Vagina (tissue), 2 donors: ENCODE measurements around the gene ASB6. TPM values are rescaled to one million over a fixed set of nuclear protein-coding genes. Genes with fewer than 3 reads are reported as not detected.

Source experiments
- DNase-seq, 2 donors: peaks; one replicate each; pipeline ENCODE4 v3.0.0-alpha.2; 2017; ENCODE audit errors: extremely low spot score in 2 of 2
- H3K27ac ChIP-seq: fragments of 200-600 bp; sonication (generic); one replicate; pipeline ENCODE4 v1.5.1; 2019
- H3K27me3 ChIP-seq: fragments of 200-600 bp; sonication (generic); one replicate; pipeline ENCODE4 v1.5.1; 2019
- H3K36me3 ChIP-seq, 2 donors: fragments of 200-600 bp; sonication (generic); one replicate each; pipeline ENCODE4 v1.5.1; 2017 to 2019
- H3K4me1 ChIP-seq: fragments of 200-600 bp; sonication (generic); one replicate; pipeline ENCODE4 v1.5.1; 2019
- H3K4me3 ChIP-seq, 2 donors: fragments of 200-600 bp; sonication (generic); 1 replicate in 1 of 2; 2 replicates in 1 of 2; pipeline ENCODE4 v1.5.1; 2016 to 2019
- H3K9me3 ChIP-seq: fragments of 200-600 bp; sonication (generic); one replicate; pipeline ENCODE4 v1.5.1; 2019
- POLR2A ChIP-seq, 2 donors: fragments of 450-650 bp; IDR thresholded peaks; one replicate each; pipeline ENCODE4 v1.6.1; 2017; ENCODE audit warnings: antibody characterized with exemption in 2 of 2, mild to moderate bottlenecking in 2 of 2, moderate library complexity in 2 of 2
- POLR2AphosphoS5 ChIP-seq, 2 donors: sonication (generic); formaldehyde crosslinking; IDR thresholded peaks; one replicate each; pipeline ENCODE4 v1.9.0; 2017; ENCODE audit warnings: antibody characterized with exemption in 2 of 2, mild to moderate bottlenecking in 2 of 2, low read depth in 1 of 2; ENCODE audit not compliant: insufficient read depth in 1 of 2
- intact Hi-C: fragments of 100-400 bp; cut with DNase I; formaldehyde crosslinking; loops from one replicate; pipeline ENCODE4 v1.15.1; 2023
- total RNA-seq: library from RNA; depleted of rRNA; stranded (reverse); fragments of >200 nt; gene quantifications from one replicate; pipeline ENCODE4 v1.2.3, GENCODE V29; 2016
- TF ChIP-seq, protein P1 (sequence below), 3 experiments: fragments of 450-650 bp in 2 of 3; fragments of 200-600 bp in 1 of 3; sonication (generic) in 1 of 3; IDR thresholded peaks; one replicate each; pipeline ENCODE4 v1.5.1; 2017 to 2019; ENCODE audit warnings: antibody characterized with exemption in 3 of 3, mild to moderate bottlenecking in 2 of 3, moderate library complexity in 2 of 3

ASB6 gene
- total RNA-seq, 1 donor from 2014 or later, result 18.9 TPM

DNA sequence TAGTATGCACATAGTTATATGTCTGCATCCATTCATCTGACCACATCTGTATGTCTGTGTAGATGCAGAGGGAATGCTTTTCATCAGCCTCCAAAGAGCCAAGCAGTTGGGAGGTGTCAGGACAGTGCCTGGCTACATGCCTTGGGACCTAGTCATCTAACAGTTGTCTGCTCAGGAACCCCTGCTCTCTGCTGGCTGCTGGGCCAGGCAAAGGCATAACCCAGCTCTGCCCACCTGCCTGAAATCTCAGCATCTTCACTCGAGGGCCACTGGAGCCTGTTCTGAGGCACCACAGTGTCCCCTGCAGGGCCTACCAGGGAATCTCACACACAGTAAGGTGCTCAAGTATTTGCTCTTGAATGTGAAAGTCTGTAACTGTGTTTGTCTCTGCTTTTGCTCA, 24.8 kb downstream of the ASB6 start:
- TF ChIP-seq POLR2A (IDR thresholded peaks at IDR 0.05) (no peak), POLR2AphosphoS5 (IDR thresholded peaks at IDR 0.05; ENCODE audit: insufficient read depth in 1 of 2, low read depth in 1 of 2) (no peak)
- TF ChIP-seq, protein P1, sequence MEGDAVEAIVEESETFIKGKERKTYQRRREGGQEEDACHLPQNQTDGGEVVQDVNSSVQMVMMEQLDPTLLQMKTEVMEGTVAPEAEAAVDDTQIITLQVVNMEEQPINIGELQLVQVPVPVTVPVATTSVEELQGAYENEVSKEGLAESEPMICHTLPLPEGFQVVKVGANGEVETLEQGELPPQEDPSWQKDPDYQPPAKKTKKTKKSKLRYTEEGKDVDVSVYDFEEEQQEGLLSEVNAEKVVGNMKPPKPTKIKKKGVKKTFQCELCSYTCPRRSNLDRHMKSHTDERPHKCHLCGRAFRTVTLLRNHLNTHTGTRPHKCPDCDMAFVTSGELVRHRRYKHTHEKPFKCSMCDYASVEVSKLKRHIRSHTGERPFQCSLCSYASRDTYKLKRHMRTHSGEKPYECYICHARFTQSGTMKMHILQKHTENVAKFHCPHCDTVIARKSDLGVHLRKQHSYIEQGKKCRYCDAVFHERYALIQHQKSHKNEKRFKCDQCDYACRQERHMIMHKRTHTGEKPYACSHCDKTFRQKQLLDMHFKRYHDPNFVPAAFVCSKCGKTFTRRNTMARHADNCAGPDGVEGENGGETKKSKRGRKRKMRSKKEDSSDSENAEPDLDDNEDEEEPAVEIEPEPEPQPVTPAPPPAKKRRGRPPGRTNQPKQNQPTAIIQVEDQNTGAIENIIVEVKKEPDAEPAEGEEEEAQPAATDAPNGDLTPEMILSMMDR (IDR thresholded peaks at IDR 0.05), result no peak
- Histone ChIP-seq H3K4me3 (no peak overlapping the region), H3K27me3 (no peaks in the 10 kb centered on the region), H3K9me3 (no peaks in the 10 kb centered on the region), H3K4me1 (peaks cover 14% of the 10 kb centered on the region), H3K27ac (no peak overlapping the region), H3K36me3 (no peaks in the 10 kb centered on the region)
- no peak for DNase-seq
- intact Hi-C loops, result no loop called here

DNA sequence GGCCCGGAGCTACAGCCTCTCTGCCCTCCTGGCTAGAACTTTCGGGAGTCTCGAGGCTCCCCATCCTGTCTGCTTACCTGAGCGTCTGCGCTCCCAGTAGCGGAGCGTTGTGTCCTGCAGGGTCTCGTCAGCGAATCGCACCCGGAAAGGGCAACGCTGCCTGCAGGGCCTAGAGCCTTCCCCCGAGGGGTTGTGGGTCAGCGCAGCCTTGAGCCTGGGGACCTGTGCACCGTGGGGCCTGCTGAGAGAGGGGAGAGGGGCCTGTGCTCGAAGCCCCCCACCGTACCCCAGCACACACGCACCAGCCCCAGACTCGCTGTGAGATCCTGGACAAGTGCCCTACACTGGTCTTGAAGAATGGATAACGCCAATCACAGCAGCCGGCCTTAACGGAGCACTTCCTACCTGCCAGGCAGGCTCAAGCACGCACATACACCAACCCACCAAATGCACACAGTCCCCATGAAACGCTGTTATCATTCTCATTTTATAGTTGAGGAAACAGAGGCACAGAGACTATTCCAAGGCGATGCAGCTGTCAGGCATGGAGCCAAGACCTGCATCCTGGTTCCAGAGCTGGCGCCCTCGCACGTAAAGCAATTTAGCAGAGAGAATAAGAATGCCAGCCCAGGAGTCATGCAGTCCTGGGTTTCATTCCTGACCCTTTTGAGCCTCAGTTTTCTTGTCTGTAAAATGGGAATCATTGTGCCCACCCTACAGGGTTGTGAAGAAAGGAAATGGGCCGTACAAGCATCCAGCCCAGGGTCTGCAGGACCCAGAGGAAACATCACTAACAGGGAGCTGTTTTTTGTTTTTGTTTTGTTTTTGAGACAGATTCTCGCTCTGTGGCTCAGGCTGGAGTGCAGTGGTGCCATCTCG, 26.3 kb downstream of the ASB6 start:
- H3K27me3 ChIP-seq, result no peaks in the 10 kb centered on the region
- DNase-seq, result no peak
- no peaks in the 10 kb centered on the region for H3K36me3 ChIP-seq
- no peak for TF ChIP-seq POLR2A (IDR thresholded peaks at IDR 0.05)
- TF ChIP-seq, protein P1 (IDR thresholded peaks at IDR 0.05), result no peak
- TF ChIP-seq POLR2AphosphoS5 (IDR thresholded peaks at IDR 0.05; ENCODE audit: insufficient read depth in 1 of 2, low read depth in 1 of 2), result no peak
- H3K9me3 ChIP-seq, result no peaks in the 10 kb centered on the region
- intact Hi-C loops, result no loop called here
- no peak overlapping the region for H3K4me3 ChIP-seq
- peaks cover 19% of the 10 kb centered on the region for H3K4me1 ChIP-seq
- H3K27ac ChIP-seq, result no peak overlapping the region

DNA sequence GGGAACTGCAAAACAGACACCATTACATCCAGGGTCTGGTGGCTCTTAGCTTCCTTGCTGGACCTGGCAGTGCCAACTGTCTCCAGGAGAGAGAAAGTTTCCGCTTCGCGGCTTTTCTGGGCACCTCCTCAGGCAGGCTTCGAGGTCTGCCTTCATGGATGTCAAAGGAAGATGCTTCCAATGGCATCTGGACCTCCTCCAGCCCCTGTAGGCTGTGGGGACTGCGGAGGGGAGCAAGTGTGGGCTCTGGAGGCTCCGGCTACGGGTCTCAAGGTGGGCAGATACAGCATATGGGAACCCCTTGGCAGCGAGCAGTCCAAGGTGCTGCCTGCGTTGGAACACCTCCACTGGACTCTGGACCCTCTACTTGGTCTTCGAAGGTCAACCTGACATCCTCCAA, 27.0 kb downstream of the ASB6 start:
- no peak overlapping the region for H3K4me3 ChIP-seq
- H3K9me3 ChIP-seq, result no peaks in the 10 kb centered on the region
- no peaks in the 10 kb centered on the region for H3K27me3 ChIP-seq
- DNase-seq, result no peak
- no peak overlapping the region for H3K27ac ChIP-seq
- H3K4me1 ChIP-seq, result peaks cover 19% of the 10 kb centered on the region
- intact Hi-C loops, result no loop called here
- H3K36me3 ChIP-seq, result no peaks in the 10 kb centered on the region
- TF ChIP-seq POLR2A (IDR thresholded peaks at IDR 0.05) (no peak), POLR2AphosphoS5 (IDR thresholded peaks at IDR 0.05; ENCODE audit: insufficient read depth in 1 of 2, low read depth in 1 of 2) (no peak)
- TF ChIP-seq, protein P1 (IDR thresholded peaks at IDR 0.05), result no peak

DNA sequence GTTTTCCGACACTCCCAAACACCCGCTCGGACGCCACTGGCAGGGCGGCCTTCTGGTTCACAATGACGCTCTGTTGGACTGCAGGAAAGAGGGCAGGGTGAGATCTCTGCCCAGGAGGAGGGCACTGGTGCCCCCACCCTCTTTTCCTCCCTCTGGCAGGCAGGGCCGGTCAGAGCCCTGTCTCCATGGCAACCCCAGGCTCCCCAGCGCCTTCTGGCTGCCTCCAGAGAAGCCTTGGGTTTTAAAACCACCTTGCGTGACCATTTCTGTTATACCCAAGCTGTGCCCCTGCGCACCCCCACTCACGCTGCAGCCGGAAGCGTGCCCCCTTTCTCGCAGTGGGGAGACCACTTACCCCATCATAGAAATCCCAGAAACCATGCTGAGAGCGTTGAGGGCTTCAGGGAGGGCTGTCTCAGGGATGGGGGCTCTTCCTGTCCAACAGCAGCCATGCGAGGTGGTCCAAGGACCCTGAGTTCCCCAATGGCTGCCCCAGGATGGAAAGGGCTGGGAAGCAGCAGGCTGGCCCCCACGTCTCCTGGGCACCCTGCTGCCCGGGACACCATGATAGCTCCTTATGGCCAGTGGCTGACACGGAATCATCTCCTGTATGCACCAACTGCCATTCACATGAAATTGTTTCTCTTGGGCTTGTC, 28.3 kb downstream of the ASB6 start:
- DNase-seq, result no peak
- intact Hi-C loops, result no loop called here
- H3K27ac ChIP-seq, result no peak overlapping the region
- H3K4me3 ChIP-seq, result no peak overlapping the region
- H3K27me3 ChIP-seq, result no peaks in the 10 kb centered on the region
- H3K4me1 ChIP-seq, result peaks cover 27% of the 10 kb centered on the region
- no peak for TF ChIP-seq POLR2AphosphoS5 (IDR thresholded peaks at IDR 0.05; ENCODE audit: insufficient read depth in 1 of 2, low read depth in 1 of 2)
- TF ChIP-seq POLR2A (IDR thresholded peaks at IDR 0.05), result no peak
- TF ChIP-seq, protein P1 (IDR thresholded peaks at IDR 0.05), result no peak
- no peaks in the 10 kb centered on the region for H3K9me3 ChIP-seq
- H3K36me3 ChIP-seq, result no peaks in the 10 kb centered on the region
